ENCODE measurements around the gene ADGRB3. TPM values are rescaled to one million over a fixed set of nuclear protein-coding genes. Genes with fewer than 3 reads are reported as not detected.
"Not testable (repeated sequence)": the region's sequence is repeated elsewhere in the genome, so short reads cannot be mapped to it uniquely, and the experiment has no call there.

ADGRB3 gene
- total RNA-seq, 1 donor from 2014 or later: 1.5 TPM

- no peaks in the 10 kb centered on the region for H3K9me3 ChIP-seq (ENCODE audit: low read depth)
- no peak for DNase-seq (ENCODE audit: low spot score)
- TF ChIP-seq EZH2 (IDR thresholded peaks at IDR 0.05) (no peak), CTCF (IDR thresholded peaks at IDR 0.05) (no peak), EZH2phosphoT487 (IDR thresholded peaks at IDR 0.05) (no peak)
- H3K27ac Mint-ChIP-seq: no peak overlapping the region
- no peaks in the 10 kb centered on the region for H3K27me3 ChIP-seq
- H3K4me3 Mint-ChIP-seq: no peak overlapping the region
- H3K4me1 Mint-ChIP-seq: peaks cover 21% of the 10 kb centered on the region
- H3K79me2 ChIP-seq (ENCODE audit: low read depth): no peaks in the 10 kb centered on the region
- no peaks in the 10 kb centered on the region for H3K27me3 Mint-ChIP-seq (ENCODE audit: insufficient read depth, low read depth)
- H3K4me1 ChIP-seq: peaks cover 4% of the 10 kb centered on the region
- no peak overlapping the region for H3K9ac ChIP-seq
- no peak overlapping the region for H3K4me2 ChIP-seq
- no peak overlapping the region for H2AFZ ChIP-seq (replicated peaks)
- no peak overlapping the region for H3K4me3 ChIP-seq
- H3K27ac ChIP-seq: no peak overlapping the region
- H3K36me3 ChIP-seq: no peaks in the 10 kb centered on the region
- H3K9me3 Mint-ChIP-seq: no peaks in the 10 kb centered on the region
- no peaks in the 10 kb centered on the region for H4K20me1 ChIP-seq (ENCODE audit: low read depth)
- H3F3A ChIP-seq (ENCODE audit: low read depth): no peaks in the 10 kb centered on the region
- peaks cover 2% of the 10 kb centered on the region for H3K36me3 Mint-ChIP-seq
Measured at GRCh38 chr6:69111301-69111700, 476.2 kb downstream of the ADGRB3 start.

GRCh38 chr6:69116658-69117057, 481.6 kb downstream of the ADGRB3 start:
- Histone ChIP-seq H3K79me2 (ENCODE audit: low read depth) (no peaks in the 10 kb centered on the region), H3K4me2 (no peak overlapping the region), H3K27me3 (no peaks in the 10 kb centered on the region), H3F3A (ENCODE audit: low read depth) (no peaks in the 10 kb centered on the region), H3K4me3 (no peak overlapping the region), H3K36me3 (no peaks in the 10 kb centered on the region), H4K20me1 (ENCODE audit: low read depth) (no peaks in the 10 kb centered on the region), H3K27ac (no peak overlapping the region), H2AFZ (replicated peaks) (no peak overlapping the region), H3K9me3 (ENCODE audit: low read depth) (no peaks in the 10 kb centered on the region), H3K4me1 (no peaks in the 10 kb centered on the region), H3K9ac (no peak overlapping the region)
- Mint-ChIP-seq H3K27me3 (ENCODE audit: insufficient read depth, low read depth) (no peaks in the 10 kb centered on the region), H3K27ac (no peak overlapping the region), H3K4me3 (no peak overlapping the region), H3K4me1 (peaks cover 4% of the 10 kb centered on the region), H3K36me3 (peaks cover 2% of the 10 kb centered on the region), H3K9me3 (peaks cover 2% of the 10 kb centered on the region)
- no peak for TF ChIP-seq EZH2phosphoT487 (IDR thresholded peaks at IDR 0.05)
- TF ChIP-seq EZH2 (IDR thresholded peaks at IDR 0.05): no peak
- no peak for TF ChIP-seq CTCF (IDR thresholded peaks at IDR 0.05)
- no peak for DNase-seq (ENCODE audit: low spot score)

- not testable (repeated sequence) for H3K4me1 Mint-ChIP-seq, H3K27ac Mint-ChIP-seq, H3K27me3 ChIP-seq
Measured at GRCh38 chr6:69121461-69122406, 486.7 kb downstream of the ADGRB3 start.

GRCh38 chr6:69122407-69122773, 487.3 kb downstream of the ADGRB3 start:
- H3K27ac ChIP-seq: no peak overlapping the region
- H3K27ac Mint-ChIP-seq: no peak overlapping the region
- no peak for DNase-seq (ENCODE audit: low spot score)
- H4K20me1 ChIP-seq (ENCODE audit: low read depth): no peaks in the 10 kb centered on the region
- H3K9me3 ChIP-seq (ENCODE audit: low read depth): no peaks in the 10 kb centered on the region
- no peak overlapping the region for H3K9ac ChIP-seq
- no peak overlapping the region for H3K4me3 Mint-ChIP-seq
- no peak overlapping the region for H3K4me3 ChIP-seq
- H3K79me2 ChIP-seq (ENCODE audit: low read depth): no peaks in the 10 kb centered on the region
- no peak overlapping the region for H2AFZ ChIP-seq (replicated peaks)
- H3F3A ChIP-seq (ENCODE audit: low read depth): no peaks in the 10 kb centered on the region
- H3K4me1 ChIP-seq: no peaks in the 10 kb centered on the region
- H3K9me3 Mint-ChIP-seq: peaks cover 2% of the 10 kb centered on the region
- no peak overlapping the region for H3K4me2 ChIP-seq
- H3K27me3 ChIP-seq: no peaks in the 10 kb centered on the region
- H3K4me1 Mint-ChIP-seq: peaks cover 3% of the 10 kb centered on the region
- H3K36me3 ChIP-seq: no peaks in the 10 kb centered on the region
- TF ChIP-seq EZH2 (IDR thresholded peaks at IDR 0.05) (no peak), CTCF (IDR thresholded peaks at IDR 0.05) (no peak), EZH2phosphoT487 (IDR thresholded peaks at IDR 0.05) (no peak)
- H3K27me3 Mint-ChIP-seq (ENCODE audit: insufficient read depth, low read depth): no peaks in the 10 kb centered on the region
- H3K36me3 Mint-ChIP-seq: no peaks in the 10 kb centered on the region

More at GRCh38 chr6:69121461-69122406, 486.7 kb downstream of the ADGRB3 start:
- not testable (repeated sequence) for H3K27ac ChIP-seq; H2AFZ ChIP-seq (replicated peaks); H4K20me1 ChIP-seq (ENCODE audit: low read depth); H3F3A ChIP-seq (ENCODE audit: low read depth); H3K9ac ChIP-seq; DNase-seq (ENCODE audit: low spot score); H3K4me1 ChIP-seq; H3K27me3 Mint-ChIP-seq (ENCODE audit: insufficient read depth, low read depth); H3K36me3 ChIP-seq; H3K36me3 Mint-ChIP-seq; H3K79me2 ChIP-seq (ENCODE audit: low read depth); H3K9me3 Mint-ChIP-seq; H3K4me2 ChIP-seq; H3K4me3 Mint-ChIP-seq; H3K4me3 ChIP-seq; H3K9me3 ChIP-seq (ENCODE audit: low read depth)

All from neural progenitor cell (in vitro differentiated cells).